Nephron (organoid): ENCODE data around the gene CAMK2N2.

Experiments
- H3K27ac Mint-ChIP-seq, 3 experiments: 2 replicates each; pipeline ENCODE4 v1.8.0; 2020; ENCODE audit warnings: mixed read lengths in 3 of 3, mild to moderate bottlenecking in 2 of 3, moderate library complexity in 1 of 3
- H3K27me3 Mint-ChIP-seq: 2 replicates; pipeline ENCODE4 v1.8.0; 2021; ENCODE audit warnings: low read depth, mild to moderate bottlenecking, moderate library complexity, mixed read lengths
- H3K36me3 Mint-ChIP-seq: 2 replicates; pipeline ENCODE4 v1.8.0; 2020; ENCODE audit warnings: low read depth, mixed read lengths
- H3K4me1 Mint-ChIP-seq: 2 replicates; pipeline ENCODE4 v1.8.0; 2020; ENCODE audit warnings: mixed read lengths
- H3K4me3 Mint-ChIP-seq, 3 experiments: 2 replicates each; pipeline ENCODE4 v1.8.0; 2020; ENCODE audit warnings: mild to moderate bottlenecking in 3 of 3, mixed read lengths in 3 of 3, moderate library complexity in 2 of 3
- H3K9me3 Mint-ChIP-seq: 2 replicates; pipeline ENCODE4 v1.8.0; 2020; ENCODE audit warnings: mixed read lengths
- CTCF ChIP-seq, 3 experiments: fragments of 200-600 bp; sonication (generic); IDR thresholded peaks; one replicate each; pipeline ENCODE4 v1.5.0; 2021; ENCODE audit warnings: antibody characterized with exemption in 3 of 3; ENCODE audit not compliant: unreplicated experiment in 3 of 3

CAMK2N2 gene

GRCh38 chr3:184248454-184249411, 12.6 kb downstream of the CAMK2N2 start, which contains the start of gene ALG3:
Gene ALG3 (minus strand): TSS chr3:184248962. CDS start chr3:184248940, 22 bp downstream.
- Mint-ChIP-seq H3K9me3 (no peaks in the 10 kb centered on the region), H3K4me3 (peak within 1 kb of the TSS; percentile 93 to 98 (median 97)), H3K4me1 (peaks cover 6% of the 10 kb centered on the region), H3K27ac (peak within 1 kb of the TSS; percentile 89 to 95 (median 94)), H3K27me3 (no peaks in the 10 kb centered on the region), H3K36me3 (peaks cover 11% of the 10 kb centered on the region)
- TF ChIP-seq CTCF (IDR thresholded peaks at IDR 0.05; ENCODE audit: unreplicated experiment in 3 of 3), result no peak

- H3K27me3 Mint-ChIP-seq, result peaks cover 9% of the 10 kb centered on the region
- no peak overlapping the region for H3K4me3 Mint-ChIP-seq
- TF ChIP-seq CTCF (IDR thresholded peaks at IDR 0.05; ENCODE audit: unreplicated experiment in 3 of 3), result no peak
- H3K4me1 Mint-ChIP-seq, result no peaks in the 10 kb centered on the region
- H3K27ac Mint-ChIP-seq, result no peak overlapping the region
- H3K9me3 Mint-ChIP-seq, result no peaks in the 10 kb centered on the region
- peaks cover 23% of the 10 kb centered on the region for H3K36me3 Mint-ChIP-seq
Observed at GRCh38 chr3:184242297-184242685, 19.1 kb downstream of the CAMK2N2 start.

GRCh38 chr3:184241447-184242296, 19.7 kb downstream of the CAMK2N2 start:
- Mint-ChIP-seq H3K36me3 (peaks cover 23% of the 10 kb centered on the region), H3K4me3 (no peak overlapping the region), H3K4me1 (no peaks in the 10 kb centered on the region), H3K27ac (no peak overlapping the region), H3K9me3 (no peaks in the 10 kb centered on the region), H3K27me3 (peaks cover 13% of the 10 kb centered on the region)
- no peak for TF ChIP-seq CTCF (IDR thresholded peaks at IDR 0.05; ENCODE audit: unreplicated experiment in 3 of 3)

- no peaks in the 10 kb centered on the region for H3K4me1 Mint-ChIP-seq
- no peak for TF ChIP-seq CTCF (IDR thresholded peaks at IDR 0.05; ENCODE audit: unreplicated experiment in 3 of 3)
- peaks cover 23% of the 10 kb centered on the region for H3K36me3 Mint-ChIP-seq
- H3K9me3 Mint-ChIP-seq, result no peaks in the 10 kb centered on the region
- H3K27me3 Mint-ChIP-seq, result peaks cover 14% of the 10 kb centered on the region
- no peak overlapping the region for H3K27ac Mint-ChIP-seq
- no peak overlapping the region for H3K4me3 Mint-ChIP-seq
Observed at GRCh38 chr3:184241141-184241446, 20.3 kb downstream of the CAMK2N2 start.

- no peak overlapping the region for H3K27ac Mint-ChIP-seq
- no peaks in the 10 kb centered on the region for H3K9me3 Mint-ChIP-seq
- no peak overlapping the region for H3K4me3 Mint-ChIP-seq
- no peaks in the 10 kb centered on the region for H3K4me1 Mint-ChIP-seq
- no peak for TF ChIP-seq CTCF (IDR thresholded peaks at IDR 0.05; ENCODE audit: unreplicated experiment in 3 of 3)
- H3K27me3 Mint-ChIP-seq, result peaks cover 20% of the 10 kb centered on the region
- peaks cover 23% of the 10 kb centered on the region for H3K36me3 Mint-ChIP-seq
Observed at GRCh38 chr3:184240384-184241140, 20.8 kb downstream of the CAMK2N2 start.
